C4-2B (cell line): ENCODE measurements around the gene DCPS.

Source experiments
- H3K27ac ChIP-seq: fragments of 450-650 bp; 2 replicates; pipeline ENCODE4 v1.5.1; 2017
- ZFX ChIP-seq: fragments of 450-650 bp; IDR thresholded peaks from 2 replicates; pipeline ENCODE4 v1.6.1; 2017
- TF ChIP-seq, protein P1 (sequence below): fragments of 450-650 bp; conservative IDR thresholded peaks from 2 replicates; pipeline ENCODE4 v1.5.1; 2017; ENCODE audit warnings: mild to moderate bottlenecking

The DCPS gene

DNA sequence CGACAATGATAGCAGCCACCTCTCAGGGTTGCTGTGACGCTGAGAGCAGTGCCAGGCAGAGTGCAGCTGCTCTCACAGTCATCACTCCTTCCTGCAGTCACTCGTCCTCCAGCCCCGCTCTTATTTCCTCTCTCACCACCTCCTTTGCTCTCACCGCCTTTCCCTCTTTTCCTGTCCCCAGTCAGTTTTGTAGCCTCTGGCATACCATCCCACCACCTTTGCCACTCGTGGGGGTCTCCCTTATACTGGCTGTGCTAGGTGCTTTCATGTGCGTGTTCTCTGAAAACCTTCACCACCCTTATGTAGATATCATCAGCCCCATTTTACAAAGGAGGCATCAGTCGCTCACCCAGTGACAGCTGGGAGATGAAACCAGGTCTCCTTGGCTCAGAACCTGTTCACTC, 32.3 kb downstream of the DCPS start:
- no peak overlapping the region for H3K27ac ChIP-seq
- TF ChIP-seq, protein P1, sequence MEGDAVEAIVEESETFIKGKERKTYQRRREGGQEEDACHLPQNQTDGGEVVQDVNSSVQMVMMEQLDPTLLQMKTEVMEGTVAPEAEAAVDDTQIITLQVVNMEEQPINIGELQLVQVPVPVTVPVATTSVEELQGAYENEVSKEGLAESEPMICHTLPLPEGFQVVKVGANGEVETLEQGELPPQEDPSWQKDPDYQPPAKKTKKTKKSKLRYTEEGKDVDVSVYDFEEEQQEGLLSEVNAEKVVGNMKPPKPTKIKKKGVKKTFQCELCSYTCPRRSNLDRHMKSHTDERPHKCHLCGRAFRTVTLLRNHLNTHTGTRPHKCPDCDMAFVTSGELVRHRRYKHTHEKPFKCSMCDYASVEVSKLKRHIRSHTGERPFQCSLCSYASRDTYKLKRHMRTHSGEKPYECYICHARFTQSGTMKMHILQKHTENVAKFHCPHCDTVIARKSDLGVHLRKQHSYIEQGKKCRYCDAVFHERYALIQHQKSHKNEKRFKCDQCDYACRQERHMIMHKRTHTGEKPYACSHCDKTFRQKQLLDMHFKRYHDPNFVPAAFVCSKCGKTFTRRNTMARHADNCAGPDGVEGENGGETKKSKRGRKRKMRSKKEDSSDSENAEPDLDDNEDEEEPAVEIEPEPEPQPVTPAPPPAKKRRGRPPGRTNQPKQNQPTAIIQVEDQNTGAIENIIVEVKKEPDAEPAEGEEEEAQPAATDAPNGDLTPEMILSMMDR, result no peak
- TF ChIP-seq ZFX, result no peak

DNA sequence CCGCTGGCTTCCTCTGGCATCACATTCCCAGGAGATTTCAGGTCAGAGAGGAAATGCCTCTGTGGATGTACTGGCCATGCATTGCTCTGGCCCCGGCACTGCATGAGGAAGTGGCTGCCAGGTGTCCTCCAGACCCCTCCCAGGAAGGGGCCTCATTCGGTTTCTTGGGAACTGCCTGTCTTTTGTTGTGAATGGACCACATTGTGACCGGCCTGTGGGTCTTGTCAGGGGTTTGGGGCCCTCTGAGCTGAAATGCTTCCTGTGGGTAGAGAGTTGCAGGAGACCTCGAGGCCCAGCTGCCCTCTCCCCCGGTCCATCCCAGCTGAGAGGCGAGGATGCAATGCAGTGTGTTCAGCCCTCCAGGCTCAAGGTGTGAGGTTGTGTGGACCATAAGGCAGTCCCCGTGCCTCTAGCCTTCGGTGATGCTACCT, 32.8 kb downstream of the DCPS start:
- no peak for TF ChIP-seq ZFX
- TF ChIP-seq, protein P1, result no peak
- no peak overlapping the region for H3K27ac ChIP-seq

DNA sequence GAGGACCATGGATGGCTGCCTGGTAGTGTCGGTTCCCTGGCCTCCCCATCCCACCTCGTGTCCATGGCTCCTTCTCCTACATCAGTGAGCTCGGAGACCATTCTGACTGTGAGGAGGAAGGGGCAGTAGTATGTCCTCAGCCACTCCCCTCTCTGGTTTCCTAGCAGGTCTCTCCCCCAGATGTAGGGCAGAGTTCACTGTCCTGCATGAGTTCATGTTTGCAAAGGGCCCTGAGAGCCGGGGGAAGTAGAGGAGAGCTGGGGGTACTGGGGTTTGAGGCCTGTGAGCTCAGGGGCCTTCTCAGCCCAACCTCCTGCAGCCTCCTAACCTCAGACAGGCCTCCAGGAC, 33.2 kb downstream of the DCPS start:
- TF ChIP-seq, protein P1, result no peak
- no peak for TF ChIP-seq ZFX
- H3K27ac ChIP-seq, result no peak overlapping the region

GRCh38 chr11:126337474-126338241, 33.8 kb downstream of the DCPS start:
- no peak for TF ChIP-seq ZFX
- TF ChIP-seq, protein P1, result no peak
- H3K27ac ChIP-seq, result no peak overlapping the region

DNA sequence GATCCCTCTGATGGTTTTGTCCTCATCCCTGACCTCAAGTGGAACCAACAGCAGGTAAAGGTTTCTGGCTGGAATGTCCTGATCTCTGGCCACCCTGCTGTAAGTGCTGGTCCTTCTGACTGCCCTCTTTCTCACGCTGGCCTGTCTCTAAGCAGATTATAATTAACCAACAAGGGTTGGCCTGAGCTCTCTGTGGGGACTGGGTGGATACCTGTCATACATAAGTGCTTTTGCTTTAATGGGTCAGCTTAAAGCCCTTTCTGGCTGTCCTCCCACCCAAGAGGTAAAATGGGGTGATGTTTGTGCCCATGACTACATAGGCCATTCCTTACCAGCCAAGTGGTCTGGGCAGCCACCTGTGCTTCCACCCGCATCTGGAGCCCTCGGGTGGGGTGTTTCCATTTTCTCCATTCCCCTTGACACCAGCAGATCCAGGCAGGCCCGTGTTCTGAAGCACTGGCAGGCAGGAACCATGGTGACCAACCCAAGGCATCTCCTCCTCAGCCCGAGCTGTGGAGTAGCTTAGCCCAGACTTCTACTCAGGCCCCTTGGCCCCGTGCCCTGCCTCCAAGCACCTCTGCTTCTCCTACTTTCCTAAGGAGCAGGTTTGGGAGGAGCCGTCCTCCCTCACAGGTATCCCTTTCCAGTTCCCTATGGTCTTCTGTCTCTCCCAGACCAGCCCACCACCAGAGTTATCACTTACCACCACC, 34.6 kb downstream of the DCPS start:
- no peak overlapping the region for H3K27ac ChIP-seq
- TF ChIP-seq, protein P1, result no peak
- no peak for TF ChIP-seq ZFX

DNA sequence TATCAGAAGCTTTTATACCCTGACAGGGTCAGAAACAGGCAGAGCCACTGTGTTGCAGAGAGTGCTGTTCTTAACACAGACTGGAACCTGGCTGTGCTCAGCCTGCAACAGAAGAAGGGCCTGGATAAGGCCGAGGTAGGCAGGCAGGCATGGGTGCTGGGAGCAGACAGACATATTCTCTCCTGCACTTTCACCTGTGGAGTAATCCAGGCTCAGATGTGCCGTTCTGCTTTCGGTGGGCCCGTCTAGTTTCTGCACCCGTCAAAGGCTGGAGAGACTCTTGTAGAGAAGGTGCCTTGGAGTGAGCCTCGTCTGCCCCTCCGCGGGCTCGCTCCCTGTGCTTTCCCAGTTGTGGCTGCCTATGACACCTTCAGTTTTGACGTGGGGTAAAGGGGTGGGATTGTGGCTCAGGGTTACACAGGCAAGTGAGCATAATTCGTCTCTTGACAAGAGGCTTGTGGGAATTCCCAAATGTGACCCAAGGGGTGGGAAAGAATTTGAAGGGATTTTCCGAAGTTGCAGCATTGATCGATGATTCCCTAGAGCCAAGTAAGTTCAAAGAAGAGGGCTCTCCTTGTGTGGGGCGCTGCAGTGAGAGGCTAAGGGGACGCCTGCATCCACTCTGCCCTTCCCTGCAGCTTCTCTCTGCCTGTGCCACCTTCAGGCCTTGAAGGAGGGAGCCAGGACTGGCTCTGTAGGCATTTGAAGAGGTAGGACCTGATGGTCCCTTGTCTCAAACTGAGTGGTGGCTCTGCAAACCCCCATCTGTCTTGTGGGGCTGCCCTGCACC, 35.4 kb downstream of the DCPS start:
- no peak overlapping the region for H3K27ac ChIP-seq
- TF ChIP-seq, protein P1, result no peak
- TF ChIP-seq ZFX, result no peak

GRCh38 chr11:126339863-126340434, 36.1 kb downstream of the DCPS start:
- no peak overlapping the region for H3K27ac ChIP-seq
- TF ChIP-seq, protein P1, result no peak
- TF ChIP-seq ZFX, result no peak
